SU-DHL-6 (cell line): ENCODE data around the gene YY1.
"Not testable (repeated sequence)": the region's sequence is repeated elsewhere in the genome, so short reads cannot be mapped to it uniquely, and the experiment has no call there.

ENCODE experiments used
- H2AFZ ChIP-seq: fragments of 200-600 bp; sonication (generic); 2 replicates; pipeline ENCODE4 v1.6.1; 2014; ENCODE audit warnings: low read depth, mild to moderate bottlenecking, moderate library complexity, mixed read lengths, antibody characterized with exemption, low read length; ENCODE audit not compliant: severe bottlenecking
- H3F3A ChIP-seq: fragments of 200-600 bp; shearing (Covaris generic); 2 replicates; pipeline ENCODE4 v1.6.0; 2016; ENCODE audit warnings: antibody characterized with exemption, mild to moderate bottlenecking; ENCODE audit not compliant: insufficient read depth
- H3K27ac ChIP-seq: fragments of 200-600 bp; sonication (generic); 2 replicates; pipeline ENCODE4 v1.5.1; 2016; ENCODE audit warnings: low read depth, mild to moderate bottlenecking, low read length, moderate library complexity, mixed read lengths
- H3K27me3 ChIP-seq: fragments of 200-600 bp; sonication (generic), shearing (Covaris generic); 2 replicates; pipeline ENCODE4 v1.6.0; 2014; ENCODE audit warnings: mild to moderate bottlenecking, low read length
- H3K36me3 ChIP-seq: fragments of 200-600 bp; sonication (generic); 2 replicates; pipeline ENCODE4 v1.6.1; 2014; ENCODE audit warnings: mild to moderate bottlenecking, low read length, mixed read lengths
- H3K4me2 ChIP-seq: fragments of 300-600, 200-600 bp; shearing (Covaris generic), sonication (generic); 2 replicates; pipeline ENCODE4 v1.6.0; 2014; ENCODE audit warnings: low read length, low read depth, mild to moderate bottlenecking; ENCODE audit not compliant: poor library complexity, severe bottlenecking
- H3K4me3 ChIP-seq: fragments of 200-600 bp; sonication (generic); 2 replicates; pipeline ENCODE4 v1.5.1; 2014; ENCODE audit warnings: antibody characterized with exemption, low read length, mild to moderate bottlenecking, mixed read lengths; ENCODE audit not compliant: insufficient read depth, poor library complexity, severe bottlenecking
- H3K79me2 ChIP-seq: fragments of 200-600 bp; sonication (generic); 2 replicates; pipeline ENCODE4 v1.6.1; 2014; ENCODE audit warnings: mild to moderate bottlenecking, low read length, moderate library complexity; ENCODE audit not compliant: insufficient read depth
- H3K9ac ChIP-seq: fragments of 200-600 bp; sonication (generic); 2 replicates; pipeline ENCODE4 v1.7.0; 2014; ENCODE audit warnings: mild to moderate bottlenecking, low read length
- H3K9me2 ChIP-seq: fragments of 200-600 bp; sonication (generic); replicated peaks from 2 replicates; pipeline ENCODE4 v1.6.1; 2014; ENCODE audit warnings: low read length; ENCODE audit not compliant: insufficient read depth
- H3K9me3 ChIP-seq: fragments of 200-600 bp; sonication (generic); 2 replicates; pipeline ENCODE4 v1.6.1; 2014; ENCODE audit warnings: low read length, mixed read lengths; ENCODE audit not compliant: insufficient read depth
- H4K20me1 ChIP-seq: fragments of 200-600 bp; sonication (generic); 2 replicates; pipeline ENCODE4 v1.6.1; 2014; ENCODE audit warnings: low read depth, mild to moderate bottlenecking, antibody characterized with exemption, low read length, moderate library complexity, mixed read lengths
- EZH2phosphoT487 ChIP-seq: fragments of 200-600 bp; sonication (generic), shearing (Covaris generic); conservative IDR thresholded peaks from 2 replicates; pipeline ENCODE4 v1.6.1; 2018; ENCODE audit warnings: mild to moderate bottlenecking, antibody characterized with exemption, low read length, moderate library complexity, mixed read lengths
- TF ChIP-seq, protein P1 (sequence below): fragments of 200-600 bp; sonication (generic); IDR thresholded peaks from one replicate; pipeline ENCODE4 v1.5.1; 2017; ENCODE audit warnings: antibody characterized with exemption, mild to moderate bottlenecking, low read length, moderate library complexity; ENCODE audit not compliant: insufficient read depth, poor library complexity, severe bottlenecking

YY1 gene

GRCh38 chr14:100282766-100283419 is 43.9 kb downstream of the YY1 start:
- H3K9me2 ChIP-seq = no peaks in the 10 kb centered on the region
- H3K9me3 ChIP-seq = no peaks in the 10 kb centered on the region
- H3K79me2 ChIP-seq = peaks cover 35% of the 10 kb centered on the region; the same call in 1 of the 2 replicates
- no peak overlapping the region for H2AFZ ChIP-seq
- H3K27ac ChIP-seq = no peak overlapping the region
- TF ChIP-seq, protein P1, sequence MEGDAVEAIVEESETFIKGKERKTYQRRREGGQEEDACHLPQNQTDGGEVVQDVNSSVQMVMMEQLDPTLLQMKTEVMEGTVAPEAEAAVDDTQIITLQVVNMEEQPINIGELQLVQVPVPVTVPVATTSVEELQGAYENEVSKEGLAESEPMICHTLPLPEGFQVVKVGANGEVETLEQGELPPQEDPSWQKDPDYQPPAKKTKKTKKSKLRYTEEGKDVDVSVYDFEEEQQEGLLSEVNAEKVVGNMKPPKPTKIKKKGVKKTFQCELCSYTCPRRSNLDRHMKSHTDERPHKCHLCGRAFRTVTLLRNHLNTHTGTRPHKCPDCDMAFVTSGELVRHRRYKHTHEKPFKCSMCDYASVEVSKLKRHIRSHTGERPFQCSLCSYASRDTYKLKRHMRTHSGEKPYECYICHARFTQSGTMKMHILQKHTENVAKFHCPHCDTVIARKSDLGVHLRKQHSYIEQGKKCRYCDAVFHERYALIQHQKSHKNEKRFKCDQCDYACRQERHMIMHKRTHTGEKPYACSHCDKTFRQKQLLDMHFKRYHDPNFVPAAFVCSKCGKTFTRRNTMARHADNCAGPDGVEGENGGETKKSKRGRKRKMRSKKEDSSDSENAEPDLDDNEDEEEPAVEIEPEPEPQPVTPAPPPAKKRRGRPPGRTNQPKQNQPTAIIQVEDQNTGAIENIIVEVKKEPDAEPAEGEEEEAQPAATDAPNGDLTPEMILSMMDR = no peak
- no peaks in the 10 kb centered on the region for H3K27me3 ChIP-seq
- H3F3A ChIP-seq = peaks cover 27% of the 10 kb centered on the region
- no peak overlapping the region for H3K4me3 ChIP-seq
- H3K9ac ChIP-seq = no peak overlapping the region
- H4K20me1 ChIP-seq = no peaks in the 10 kb centered on the region
- H3K4me2 ChIP-seq = no peak overlapping the region
- peaks cover under 1% of the 10 kb centered on the region; the same call in 1 of the 2 replicates for H3K36me3 ChIP-seq

DNA sequence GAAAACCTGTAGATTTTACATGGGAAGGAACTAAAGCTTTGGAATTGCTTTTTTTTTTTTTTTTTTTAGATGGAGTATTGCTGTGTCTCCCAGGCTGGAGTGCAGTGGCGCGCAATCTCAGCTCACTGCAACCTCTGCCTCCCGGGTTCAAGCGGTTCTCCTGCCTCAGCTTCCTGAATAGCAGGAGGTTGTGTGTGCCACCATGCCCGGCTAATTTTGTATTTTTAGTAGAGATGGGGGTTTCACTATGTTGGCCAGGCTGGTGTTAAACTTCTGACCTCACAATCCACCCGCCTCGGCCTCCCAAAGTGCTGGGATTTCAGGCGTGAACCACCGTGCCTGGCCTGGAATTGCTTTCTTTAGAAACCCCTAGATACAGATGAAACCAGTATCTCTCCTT is 44.5 kb downstream of the YY1 start:
- H3K9ac ChIP-seq, H4K20me1 ChIP-seq, H3K27ac ChIP-seq, H2AFZ ChIP-seq, H3K9me2 ChIP-seq, H3K27me3 ChIP-seq, H3K9me3 ChIP-seq, H3K4me3 ChIP-seq, H3K4me2 ChIP-seq, H3K36me3 ChIP-seq: not testable (repeated sequence)
- H3K79me2 ChIP-seq = peaks cover 30% of the 10 kb centered on the region; the same call in 1 of the 2 replicates
- H3F3A ChIP-seq = peaks cover 27% of the 10 kb centered on the region

DNA sequence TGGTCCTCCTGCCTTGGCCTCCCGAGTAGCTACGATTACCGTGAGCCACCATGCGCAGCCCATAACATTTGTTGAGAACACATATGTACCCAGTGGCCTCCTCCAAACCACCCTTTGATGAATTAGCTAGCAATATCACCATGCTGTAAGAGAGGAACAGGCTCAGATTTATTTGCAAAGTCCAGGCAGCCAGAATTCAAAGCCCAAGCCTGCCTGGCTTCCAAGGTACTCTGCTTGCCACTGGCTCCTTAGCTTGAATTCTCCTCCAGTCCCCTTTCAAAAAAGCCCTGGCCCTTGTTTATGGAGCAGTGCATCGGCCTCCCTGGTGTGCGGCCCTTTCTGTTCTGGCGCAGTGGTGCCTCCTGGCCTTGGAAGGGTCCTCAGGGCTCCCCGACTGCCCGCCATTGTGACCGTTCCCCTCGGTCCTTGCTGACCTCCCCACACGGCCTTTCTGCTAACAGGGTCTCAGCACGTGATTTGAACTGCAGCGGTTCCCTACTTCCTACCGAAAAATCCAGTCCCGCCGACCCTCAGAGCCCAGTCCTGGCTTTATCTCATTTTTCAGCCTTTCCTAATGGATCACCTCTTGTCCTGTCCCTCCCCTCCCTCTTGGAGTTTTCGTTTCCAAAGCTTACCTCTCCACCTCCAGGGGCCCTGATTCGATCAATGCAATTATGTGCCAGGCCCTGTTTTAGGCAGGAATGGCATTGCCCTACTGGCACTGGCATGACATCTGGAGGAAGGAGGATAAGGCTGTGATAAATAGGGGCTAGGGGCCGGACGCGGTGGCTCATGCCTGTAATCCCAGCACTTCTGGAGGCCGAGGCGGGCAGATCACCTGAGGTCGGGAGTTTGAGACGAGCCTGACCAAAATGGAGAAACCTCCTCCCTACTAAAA is 45.3 kb downstream of the YY1 start:
- no peak overlapping the region for H2AFZ ChIP-seq
- no peaks in the 10 kb centered on the region for H3K9me2 ChIP-seq
- TF ChIP-seq EZH2phosphoT487 = no peak
- TF ChIP-seq, protein P1 = no peak
- peaks cover 22% of the 10 kb centered on the region; the same call in 1 of the 2 replicates for H3K79me2 ChIP-seq
- H3K4me3 ChIP-seq = no peak overlapping the region
- no peaks in the 10 kb centered on the region for H4K20me1 ChIP-seq
- no peaks in the 10 kb centered on the region for H3K36me3 ChIP-seq
- H3K27me3 ChIP-seq = no peaks in the 10 kb centered on the region
- peaks cover 27% of the 10 kb centered on the region for H3F3A ChIP-seq
- H3K27ac ChIP-seq = no peak overlapping the region
- H3K9ac ChIP-seq = peak overlapping the region; percentile 83; the same call in 1 of the 2 replicates
- H3K4me2 ChIP-seq = peak overlapping the region; percentile 74
- H3K9me3 ChIP-seq = no peaks in the 10 kb centered on the region
